SKM-1 treated with dmso at 0.1 percent for 144 hours (cell line): Measurements from ENCODE around the gene DSPP.

Experiments
- DNase-seq: peaks from one replicate; lab custom pipeline; 2025; ENCODE audit not compliant: unreplicated experiment; lab: John Stamatoyannopoulos, UW

Gene DSPP

DNA sequence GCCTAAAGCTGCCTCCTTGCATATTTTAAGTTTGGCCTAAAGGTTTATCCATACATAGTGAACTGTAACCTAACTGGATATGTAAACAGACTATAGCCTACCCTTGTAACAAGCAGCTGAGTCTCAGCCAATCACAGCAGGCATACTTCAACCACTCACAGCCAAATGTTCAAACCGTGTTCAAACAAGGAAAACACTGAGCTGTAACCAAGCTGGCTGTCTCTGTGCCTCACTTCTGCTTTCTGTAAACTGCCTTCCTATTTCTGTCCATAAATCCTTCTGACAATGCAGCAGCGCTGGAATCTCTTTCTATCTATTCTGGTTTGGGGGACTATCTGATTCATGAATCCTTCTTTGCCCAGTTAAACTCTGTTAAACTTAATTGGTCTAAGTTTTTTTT lies 16.4 kb downstream of the DSPP start:
- DNase-seq = peak; percentile 39

DNA sequence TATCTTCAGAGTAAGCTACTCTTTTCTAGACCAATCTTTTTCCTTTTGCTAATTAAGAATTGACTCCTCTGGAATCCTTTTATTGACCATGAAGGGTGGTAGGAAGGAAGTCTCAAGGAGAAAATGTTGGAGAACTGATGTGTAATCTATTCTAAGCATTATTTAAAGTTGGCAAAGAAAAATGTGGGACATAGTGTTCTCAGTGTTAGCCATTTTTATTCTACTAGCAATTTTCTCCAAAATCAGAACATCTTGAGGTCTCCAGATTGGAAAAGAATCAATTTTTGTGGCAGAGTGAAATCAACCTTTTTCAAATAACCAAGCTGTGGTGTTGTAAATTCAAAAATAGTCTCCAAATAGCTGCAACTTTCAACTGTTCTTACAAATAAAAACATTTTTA lies 23.3 kb downstream of the DSPP start:
- no peak for DNase-seq

DNA sequence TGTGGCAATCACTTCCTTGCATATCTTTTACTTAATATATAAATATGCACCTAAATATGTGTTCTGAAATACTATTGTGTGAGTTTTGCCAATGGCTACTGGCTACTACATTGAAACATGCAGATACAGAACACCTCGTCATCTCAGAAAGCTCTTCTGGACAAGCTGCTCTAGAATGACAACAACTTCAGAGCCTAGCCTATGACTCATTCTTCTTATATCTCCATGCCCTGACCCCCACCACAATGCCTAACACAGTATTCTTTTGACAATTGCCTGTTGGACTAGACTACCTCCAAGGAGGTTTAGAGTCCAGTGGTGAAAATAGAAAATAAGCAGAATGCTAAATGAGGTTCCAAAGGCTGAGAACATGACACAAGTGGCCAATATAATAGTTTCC lies 24.1 kb downstream of the DSPP start:
- DNase-seq = no peak

DNA sequence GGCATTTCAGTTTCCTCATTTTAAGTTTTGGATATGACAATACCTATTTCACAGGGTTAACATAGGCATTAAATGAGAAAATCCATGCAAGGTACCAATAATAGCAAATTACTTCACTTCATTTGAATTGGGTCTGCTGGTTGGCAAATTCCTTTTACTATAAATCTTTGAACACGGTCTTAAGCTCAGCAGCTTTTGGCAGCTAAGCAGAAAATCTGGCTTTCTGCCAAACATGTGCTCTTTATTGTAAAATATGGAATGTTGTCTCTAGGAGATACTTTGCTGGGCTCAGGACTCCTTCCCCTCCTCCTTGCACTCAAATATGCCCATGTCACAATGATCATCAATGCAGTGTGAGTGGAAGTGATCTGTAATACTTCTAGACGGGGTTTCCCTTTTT lies 24.9 kb downstream of the DSPP start:
- DNase-seq = no peak

DNA sequence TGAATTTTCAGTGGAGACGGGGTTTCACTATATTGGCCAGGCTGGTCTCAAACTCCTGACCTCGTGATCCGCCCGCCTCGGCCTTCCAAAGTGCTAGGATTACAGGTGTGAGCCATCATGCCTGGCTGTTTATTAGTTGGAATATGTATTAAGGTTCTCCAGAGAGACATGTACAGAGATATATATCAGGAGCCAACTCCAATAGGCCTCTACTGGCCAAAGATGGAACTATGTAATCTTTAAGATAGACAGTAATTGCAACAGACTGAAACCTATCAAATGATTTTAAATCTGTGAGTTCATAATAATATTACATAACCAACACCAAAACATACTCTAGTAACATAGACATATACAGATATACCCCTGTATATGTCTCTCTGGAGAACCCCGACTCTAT lies 36.0 kb downstream of the DSPP start:
- DNase-seq = no peak

DNA sequence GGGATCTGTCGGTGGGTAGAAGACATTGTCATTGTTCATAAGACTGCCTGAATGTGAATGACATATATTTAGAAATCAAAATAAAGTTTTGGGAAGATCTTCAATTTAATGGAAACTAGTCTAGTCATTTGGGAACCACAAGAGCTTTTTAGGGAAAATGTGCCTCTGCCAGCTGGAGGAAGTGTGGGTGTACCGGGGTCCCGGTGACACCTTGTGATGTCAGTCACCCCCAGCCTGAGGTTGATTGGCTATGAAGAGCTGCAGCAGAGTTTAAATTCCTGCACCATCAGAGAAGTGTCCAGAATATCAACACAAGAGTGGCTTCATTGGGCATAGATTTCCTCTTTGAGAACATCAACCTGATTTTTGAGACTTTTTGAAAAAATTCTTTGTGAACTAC lies 41.7 kb downstream of the DSPP start, which contains the start of gene DMP1:
TSS of gene DMP1 (plus strand) at position 301 of the 400 bp plus-strand sequence. CDS start 6,213 bp downstream, outside the sequence.
- DNase-seq = no peak

DNA sequence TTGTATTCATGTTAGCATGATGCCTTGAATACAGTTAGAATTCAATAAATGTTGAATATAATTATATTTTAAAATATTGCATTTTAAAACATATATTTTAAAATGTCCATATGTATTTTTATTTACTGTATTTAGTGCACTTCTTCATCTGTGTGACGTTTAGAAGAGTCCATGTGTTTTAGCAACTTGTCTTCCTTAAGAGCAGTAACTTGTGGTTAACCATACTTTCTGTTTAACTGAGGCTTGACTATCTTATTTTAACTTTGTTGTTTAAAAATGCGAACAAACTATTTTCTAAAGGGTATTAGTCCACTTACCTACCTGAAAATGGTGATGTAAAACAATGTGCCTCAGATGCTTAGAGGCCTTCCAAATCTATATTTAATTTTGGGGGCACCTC lies 42.6 kb downstream of the DSPP start:
- no peak for DNase-seq

DNA sequence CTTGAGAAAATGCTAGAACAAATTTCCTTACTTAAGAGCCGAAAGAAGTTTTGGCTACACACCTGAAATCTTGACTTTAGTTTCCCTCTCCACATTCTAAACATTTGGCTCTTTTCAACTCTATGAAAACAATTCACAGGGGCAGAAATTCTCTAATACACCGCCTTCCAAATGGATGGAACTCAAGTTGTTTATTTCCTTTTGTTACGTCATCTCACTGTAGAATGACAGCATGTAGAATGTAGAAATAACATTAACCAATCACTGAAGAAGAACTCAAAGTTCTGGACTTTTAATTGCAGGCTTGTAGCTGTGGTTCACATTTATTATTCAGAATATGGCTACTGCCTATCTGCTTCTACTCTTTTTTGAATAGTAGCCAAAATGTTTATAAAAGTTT lies 43.6 kb downstream of the DSPP start:
- no peak for DNase-seq

DNA sequence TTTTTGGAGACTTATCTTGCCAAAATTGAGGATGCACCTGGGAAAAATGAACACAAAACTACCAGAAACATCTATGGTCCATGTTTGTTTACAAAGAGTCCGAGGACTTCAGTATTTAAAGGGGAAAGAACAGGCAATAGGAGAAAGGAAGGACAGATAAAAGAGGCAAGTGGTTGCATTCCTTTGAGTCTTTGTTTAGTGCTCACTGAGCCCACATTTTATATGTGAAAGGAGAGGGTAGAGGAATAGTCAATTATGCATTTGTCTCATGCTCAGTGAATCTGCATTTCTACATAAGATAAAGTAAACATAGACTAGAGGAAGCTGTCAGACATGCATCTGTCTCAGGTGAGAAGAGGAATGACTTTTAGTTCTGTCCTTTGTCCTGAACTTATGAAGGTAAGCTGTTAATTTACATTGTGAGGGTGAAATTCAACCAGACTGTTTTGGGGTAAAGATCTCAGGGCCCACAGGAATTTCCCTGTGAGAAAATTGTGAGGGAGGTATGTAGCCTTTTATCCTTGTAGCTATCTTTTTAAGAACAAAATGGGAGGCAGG lies 46.2 kb downstream of the DSPP start:
- no peak for DNase-seq

DNA sequence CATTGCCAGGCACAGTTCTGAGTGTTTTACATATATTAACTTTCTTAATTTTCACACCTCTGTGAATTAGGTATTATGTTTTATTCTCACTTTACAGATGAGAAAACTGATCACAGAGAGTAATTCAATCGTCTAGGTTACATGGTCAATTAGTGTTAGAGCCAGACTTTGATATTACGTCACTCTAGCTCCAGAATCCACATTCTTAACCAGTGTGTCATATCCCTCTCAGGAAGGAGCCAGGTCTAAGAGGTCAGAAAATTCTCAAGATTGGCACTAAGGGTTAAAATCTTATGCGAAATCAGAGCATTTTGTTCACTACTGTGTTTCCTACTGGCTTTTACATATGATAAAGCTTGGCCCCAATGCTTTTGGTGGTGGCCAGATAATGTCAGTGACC lies 49.2 kb downstream of the DSPP start:
- DNase-seq = no peak

DNA sequence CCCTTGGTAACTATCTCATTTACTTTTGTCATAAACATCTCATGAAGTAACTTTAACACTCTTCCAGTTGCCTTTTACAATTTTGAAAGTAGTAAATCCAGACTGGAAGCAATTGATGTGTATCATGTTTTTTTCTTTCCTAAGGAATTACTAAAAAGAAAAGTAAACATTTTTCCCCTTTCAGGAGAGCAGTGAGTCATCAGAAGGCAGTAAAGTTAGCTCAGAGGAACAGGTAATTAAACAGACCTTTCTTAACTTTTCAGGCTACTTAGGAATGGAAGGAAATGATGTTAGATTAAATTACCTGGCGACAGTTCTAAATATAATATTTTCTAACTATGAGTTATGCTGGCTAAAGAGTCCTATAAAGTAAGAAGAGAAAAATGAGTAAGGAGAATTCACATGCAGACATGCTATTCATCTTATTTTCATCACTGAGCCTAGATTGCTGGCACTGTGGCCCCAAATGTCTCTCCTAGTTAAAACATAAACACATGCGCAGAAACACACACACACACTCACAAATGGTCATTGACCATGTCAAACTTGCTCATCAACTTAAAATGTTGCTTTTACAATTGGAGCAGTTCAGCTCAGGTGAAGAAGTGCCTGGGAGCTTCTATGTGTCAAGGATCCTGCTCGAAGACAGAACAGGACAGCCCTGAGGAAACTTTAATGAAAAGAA lies 51.1 kb downstream of the DSPP start:
- no peak for DNase-seq

DNA sequence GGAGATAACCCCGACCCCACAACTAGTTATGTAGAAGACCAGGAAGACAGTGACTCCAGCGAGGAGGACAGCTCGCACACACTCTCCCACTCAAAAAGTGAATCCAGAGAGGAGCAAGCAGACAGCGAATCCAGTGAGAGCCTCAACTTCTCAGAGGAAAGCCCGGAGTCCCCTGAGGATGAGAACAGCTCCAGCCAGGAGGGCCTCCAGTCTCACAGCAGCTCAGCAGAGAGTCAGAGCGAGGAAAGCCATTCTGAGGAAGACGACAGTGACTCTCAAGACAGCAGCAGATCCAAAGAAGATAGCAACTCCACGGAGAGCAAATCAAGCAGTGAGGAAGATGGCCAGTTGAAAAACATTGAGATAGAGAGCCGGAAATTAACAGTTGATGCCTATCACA lies 54.5 kb downstream of the DSPP start:
- no peak for DNase-seq
